Gastrocnemius medialis (tissue), 4 donors: ENCODE results near the gene CSGALNACT2. TPM values are rescaled to one million over a fixed set of nuclear protein-coding genes. Genes with fewer than 3 reads are reported as not detected.

ENCODE experiments used
- ATAC-seq, 2 donors: fragments of 150-250 bp; one replicate each; pipeline ENCODE4 v1.9.1; 2016
- DNase-seq, 2 donors: peaks; one replicate each; pipeline ENCODE4 v3.0.0-alpha.2; 2019
- H3K27ac ChIP-seq, 4 donors: fragments of 200-600 bp; sonication (generic); 1 replicate in 1 of 4; 2 replicates in 3 of 4; pipeline ENCODE4 v1.5.1; 2016 to 2018; ENCODE audit warnings: mild to moderate bottlenecking in 2 of 4, moderate library complexity in 1 of 4
- H3K27me3 ChIP-seq, 3 donors: fragments of 200-600 bp; sonication (generic) in 2 of 3; 1 replicate in 1 of 3; 2 replicates in 2 of 3; pipeline versions ENCODE4 v1.5.1 to v1.6.0; 2016 to 2019; ENCODE audit warnings: mild to moderate bottlenecking in 1 of 3, moderate library complexity in 1 of 3
- H3K36me3 ChIP-seq, 2 donors: fragments of 200-600 bp; sonication (generic) in 1 of 2; one replicate each; pipeline ENCODE4 v1.5.1; 2017 to 2018
- H3K4me1 ChIP-seq, 2 donors: fragments of 200-600 bp; sonication (generic) in 1 of 2; one replicate each; pipeline ENCODE4 v1.5.1; 2016 to 2017; ENCODE audit warnings: mild to moderate bottlenecking in 2 of 2
- H3K4me3 ChIP-seq, 4 donors: fragments of 200-600 bp; sonication (generic) in 3 of 4; 1 replicate in 1 of 4; 2 replicates in 3 of 4; pipeline ENCODE4 v1.5.1; 2016 to 2019; ENCODE audit warnings: mild to moderate bottlenecking in 2 of 4
- H3K9me3 ChIP-seq, 3 donors: fragments of 200-600 bp; sonication (generic) in 2 of 3; 1 replicate in 1 of 3; 2 replicates in 2 of 3; pipeline ENCODE4 v1.5.1; 2016 to 2019
- CTCF ChIP-seq, 5 experiments: fragments of 450-650 bp in 3 of 5; fragments of 200-600 bp in 2 of 5; sonication (generic) in 2 of 5; IDR thresholded peaks in 4 of 5; conservative IDR thresholded peaks in 1 of 5; 1 replicate in 4 of 5; 2 replicates in 1 of 5; pipeline ENCODE4 v1.5.1; 2016 to 2019; ENCODE audit warnings: antibody characterized with exemption in 5 of 5, mild to moderate bottlenecking in 3 of 5, moderate library complexity in 3 of 5
- POLR2A ChIP-seq, 2 donors: fragments of 450-650 bp; IDR thresholded peaks; one replicate each; pipeline ENCODE4 v1.6.1; 2017; ENCODE audit warnings: antibody characterized with exemption in 2 of 2, mild to moderate bottlenecking in 2 of 2, moderate library complexity in 2 of 2
- in situ Hi-C, 4 donors: fragments of 200-750 bp; cut with MboI; loops; one replicate each; pipeline versions ENCODE4 v1.15.0 to v1.8.0; 2017; ENCODE audit warnings: low sequenced_read_pairs in 4 of 4
- intact Hi-C: fragments of 100-400 bp; cut with DNase I; formaldehyde crosslinking; loops from one replicate; pipeline ENCODE4 v1.15.1; 2023; ENCODE audit warnings: low total_unique reads
- total RNA-seq, 4 donors: library from RNA; depleted of rRNA; stranded (reverse); fragments of >200 nt; gene quantifications; one replicate each; pipeline versions ENCODE4 v1.1.0 to v1.2.3, GENCODE V29; 2016

Gene CSGALNACT2
- total RNA-seq, 4 donors from 2014 or later, result 12.3 to 17.3 (median 14.1) TPM

- H3K36me3 ChIP-seq, result no peaks in the 10 kb centered on the region
- H3K4me3 ChIP-seq, result no peak overlapping the region
- no peaks in the 10 kb centered on the region for H3K9me3 ChIP-seq
- intact Hi-C loops, result no loop called here
- ATAC-seq (no peak), DNase-seq (no peak)
- H3K4me1 ChIP-seq, result no peaks in the 10 kb centered on the region
- in situ Hi-C loops, result loop anchor here in 1 of 4 donors (25.0 kb wide), 2 partner anchors 258 to 358 kb away; no protein-coding TSS in a partner anchor
- H3K27ac ChIP-seq, result no peak overlapping the region
- TF ChIP-seq CTCF (IDR thresholded peaks at IDR 0.05 in 4 of 5, conservative IDR thresholded peaks at IDR 0.05 in 1 of 5), result no peak
- no peak for TF ChIP-seq POLR2A (IDR thresholded peaks at IDR 0.05)
- H3K27me3 ChIP-seq, result no peaks in the 10 kb centered on the region
Measured at GRCh38 chr10:43120116-43120928, 17.9 kb upstream of the CSGALNACT2 start.

DNA sequence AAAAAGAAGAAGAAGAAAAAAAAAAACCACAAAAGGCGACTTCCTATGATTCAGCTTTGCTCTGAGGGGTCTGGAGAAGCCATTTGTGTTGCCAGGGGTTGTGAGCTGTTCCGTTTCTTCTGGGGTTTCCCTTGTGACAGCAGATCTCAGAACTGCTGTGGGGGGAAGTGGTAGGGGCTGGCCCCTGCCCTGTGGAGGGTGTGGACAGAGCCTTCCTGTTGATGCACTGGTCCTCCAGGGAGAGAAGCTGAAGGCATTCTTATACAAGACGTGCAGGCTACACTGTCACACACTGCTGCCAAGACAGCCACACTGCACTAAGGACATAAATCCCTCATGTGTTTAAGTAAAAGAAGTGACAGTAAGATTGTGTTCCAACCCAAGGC is 17.3 kb upstream of the CSGALNACT2 start:
- H3K27ac ChIP-seq, result no peak overlapping the region
- H3K4me1 ChIP-seq, result no peaks in the 10 kb centered on the region
- TF ChIP-seq CTCF (IDR thresholded peaks at IDR 0.05 in 4 of 5, conservative IDR thresholded peaks at IDR 0.05 in 1 of 5), result no peak
- intact Hi-C loops (no loop called here), in situ Hi-C loops (loop anchor here in 1 of 4 donors (25.0 kb wide), 2 partner anchors 259 to 359 kb away; no protein-coding TSS in a partner anchor)
- DNase-seq (peak in 1 of 2 donors; percentile 40), ATAC-seq (peak in 1 of 2 donors; percentile 44)
- H3K36me3 ChIP-seq, result no peaks in the 10 kb centered on the region
- H3K27me3 ChIP-seq, result no peaks in the 10 kb centered on the region
- H3K4me3 ChIP-seq, result no peak overlapping the region
- H3K9me3 ChIP-seq, result no peaks in the 10 kb centered on the region

DNA sequence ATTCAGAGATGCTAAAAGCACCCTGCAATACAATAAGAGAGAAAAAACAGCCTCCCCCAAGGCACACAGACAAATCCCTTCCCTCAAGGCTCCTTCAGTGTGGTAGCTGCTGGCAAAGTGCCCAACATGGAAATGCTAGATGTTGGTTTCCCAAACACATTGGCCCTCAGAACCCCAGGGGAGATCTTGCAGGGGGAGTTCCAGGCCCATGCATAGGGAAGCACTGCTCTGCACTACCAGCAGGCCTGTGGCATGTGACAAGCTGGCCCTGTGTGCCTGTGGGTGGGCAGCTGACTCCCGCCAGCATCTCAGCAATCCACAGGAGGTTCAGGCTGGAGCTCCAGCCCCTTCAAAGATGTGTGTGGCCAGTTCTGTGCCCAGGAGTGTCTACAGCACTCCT is 16.8 kb upstream of the CSGALNACT2 start:
- ATAC-seq, result no peak
- no peak for DNase-seq
- no peaks in the 10 kb centered on the region for H3K4me1 ChIP-seq
- H3K9me3 ChIP-seq, result no peaks in the 10 kb centered on the region
- H3K27me3 ChIP-seq, result no peaks in the 10 kb centered on the region
- no peak overlapping the region for H3K4me3 ChIP-seq
- no peaks in the 10 kb centered on the region for H3K36me3 ChIP-seq
- in situ Hi-C loops, result loop anchor here in 1 of 4 donors (25.0 kb wide), 2 partner anchors 259 to 359 kb away; no protein-coding TSS in a partner anchor
- TF ChIP-seq POLR2A (IDR thresholded peaks at IDR 0.05) (no peak), CTCF (IDR thresholded peaks at IDR 0.05 in 4 of 5, conservative IDR thresholded peaks at IDR 0.05 in 1 of 5) (no peak)
- intact Hi-C loops, result no loop called here
- H3K27ac ChIP-seq, result no peak overlapping the region

DNA sequence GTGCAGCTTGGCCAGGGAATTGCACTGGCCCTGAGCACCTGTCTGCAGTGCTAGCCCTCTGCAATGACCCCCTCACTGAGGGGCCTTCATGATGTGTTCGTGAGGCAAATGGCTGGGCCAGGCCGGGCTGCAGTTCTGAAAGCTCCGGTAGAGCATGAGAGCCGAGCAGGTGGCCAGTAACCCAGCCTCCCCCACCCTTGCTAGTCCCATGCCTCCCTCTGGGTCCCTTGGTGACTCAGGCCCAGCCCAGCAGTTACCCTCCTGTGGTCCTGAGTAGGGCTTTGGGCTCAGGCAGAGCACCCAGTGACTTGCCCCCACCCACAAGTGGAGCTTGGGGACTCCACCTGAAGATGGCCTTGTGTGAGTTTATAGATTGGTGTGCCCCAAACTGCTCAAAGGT is 16.1 kb upstream of the CSGALNACT2 start:
- TF ChIP-seq CTCF (IDR thresholded peaks at IDR 0.05 in 4 of 5, conservative IDR thresholded peaks at IDR 0.05 in 1 of 5), result no peak
- no peak for TF ChIP-seq POLR2A (IDR thresholded peaks at IDR 0.05)
- intact Hi-C loops (no loop called here), in situ Hi-C loops (loop anchor here in 1 of 4 donors (25.0 kb wide), 2 partner anchors 260 to 360 kb away; no protein-coding TSS in a partner anchor)
- DNase-seq (no peak), ATAC-seq (no peak)
- H3K36me3 ChIP-seq, result no peaks in the 10 kb centered on the region
- H3K4me3 ChIP-seq, result no peak overlapping the region
- no peak overlapping the region for H3K27ac ChIP-seq
- no peaks in the 10 kb centered on the region for H3K9me3 ChIP-seq
- H3K27me3 ChIP-seq, result no peaks in the 10 kb centered on the region
- H3K4me1 ChIP-seq, result no peaks in the 10 kb centered on the region
